Osteoblast (primary cell): ENCODE measurements around the gene TTC27. TPM values are rescaled to one million over a fixed set of nuclear protein-coding genes. Genes with fewer than 3 reads are reported as not detected.
A peak's percentile ranks its signal among the peaks of the same experiment; 100 is the strongest.

ENCODE experiments used
- DNase-seq: peaks from one replicate; pipeline ENCODE4 v3.0.0; 2011; ENCODE audit warnings: low spot score, mixed read lengths; ENCODE audit not compliant: insufficient read length; ENCODE audit errors: missing footprints
- H2AFZ ChIP-seq: 2 replicates; pipeline ENCODE4 v1.6.0; 2011; ENCODE audit warnings: mild to moderate bottlenecking, low read length
- H3K27ac ChIP-seq: 2 replicates; pipeline ENCODE4 v1.5.1; 2011; ENCODE audit warnings: mild to moderate bottlenecking, low read depth, low read length, moderate library complexity
- H3K27me3 ChIP-seq: 2 replicates; pipeline ENCODE4 v1.6.0; 2012; ENCODE audit warnings: mild to moderate bottlenecking, control low read depth, inconsistent platforms, low read length, moderate library complexity; ENCODE audit not compliant: insufficient read depth
- H3K36me3 ChIP-seq: 2 replicates; pipeline ENCODE4 v1.5.1; 2011; ENCODE audit warnings: mild to moderate bottlenecking, low read length, control low read depth, moderate library complexity; ENCODE audit not compliant: insufficient read depth
- H3K4me1 ChIP-seq: 2 replicates; pipeline ENCODE4 v1.5.1; 2011; ENCODE audit warnings: mild to moderate bottlenecking, low read length, control low read depth, moderate library complexity; ENCODE audit not compliant: insufficient read depth
- H3K4me2 ChIP-seq: 2 replicates; pipeline ENCODE4 v1.6.0; 2011; ENCODE audit warnings: mild to moderate bottlenecking, low read length; ENCODE audit not compliant: insufficient read depth
- H3K4me3 ChIP-seq: fragments of 200-600 bp; sonication (generic); 3 replicates; pipeline ENCODE4 v1.5.1; 2012; ENCODE audit warnings: mild to moderate bottlenecking, low read length, inconsistent platforms; ENCODE audit not compliant: insufficient read depth
- H3K79me2 ChIP-seq: 2 replicates; pipeline ENCODE4 v1.6.0; 2012; ENCODE audit warnings: mild to moderate bottlenecking, low read length, control low read depth, inconsistent platforms; ENCODE audit not compliant: insufficient read depth
- H3K9me3 ChIP-seq: 2 replicates; pipeline ENCODE4 v1.5.1; 2011; ENCODE audit warnings: low read depth, low read length, control low read depth
- H4K20me1 ChIP-seq: 2 replicates; pipeline ENCODE4 v1.6.0; 2012; ENCODE audit warnings: mild to moderate bottlenecking, low read length, control low read depth; ENCODE audit not compliant: insufficient read depth
- total RNA-seq: library from RNA; depleted of rRNA; stranded (reverse); fragments of >200 nt; gene quantifications from 2 replicates; pipeline ENCODE4 v1.2.3, GENCODE V29; 2012
- TF ChIP-seq, protein P1 (sequence below): IDR thresholded peaks from 2 replicates; pipeline ENCODE4 v1.5.1; 2011; ENCODE audit warnings: mild to moderate bottlenecking, low read depth, low read length, moderate library complexity; ENCODE audit errors: extremely low read depth

TTC27 gene
- total RNA-seq, 1 donor, result 25.3 TPM

DNA sequence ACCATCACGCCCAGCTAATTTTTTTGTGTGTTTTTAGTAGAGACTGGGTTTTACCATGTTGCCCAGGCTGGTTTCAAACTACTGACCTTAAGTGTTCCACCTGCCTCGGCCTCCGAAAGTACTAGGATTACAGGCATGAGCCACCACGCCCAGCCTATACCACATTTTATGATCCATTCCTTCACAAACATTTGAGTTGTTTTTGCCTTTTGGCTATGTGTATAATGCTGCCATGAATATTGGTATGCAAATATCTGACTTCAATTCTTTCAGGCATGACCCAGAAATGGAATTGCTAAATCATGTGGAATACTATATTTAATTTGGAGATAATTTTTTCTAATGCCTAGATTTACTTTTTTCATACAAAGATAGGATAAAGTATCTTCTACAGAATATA, 68.6 kb downstream of the TTC27 start:
- Histone ChIP-seq H2AFZ (no peak overlapping the region), H3K4me1 (peaks cover 14% of the 10 kb centered on the region), H3K4me3 (no peak overlapping the region), H3K9me3 (no peaks in the 10 kb centered on the region), H3K4me2 (no peak overlapping the region), H3K27me3 (no peaks in the 10 kb centered on the region), H3K79me2 (no peaks in the 10 kb centered on the region), H4K20me1 (peaks cover 4% of the 10 kb centered on the region), H3K36me3 (no peaks in the 10 kb centered on the region), H3K27ac (no peak overlapping the region)
- TF ChIP-seq, protein P1, sequence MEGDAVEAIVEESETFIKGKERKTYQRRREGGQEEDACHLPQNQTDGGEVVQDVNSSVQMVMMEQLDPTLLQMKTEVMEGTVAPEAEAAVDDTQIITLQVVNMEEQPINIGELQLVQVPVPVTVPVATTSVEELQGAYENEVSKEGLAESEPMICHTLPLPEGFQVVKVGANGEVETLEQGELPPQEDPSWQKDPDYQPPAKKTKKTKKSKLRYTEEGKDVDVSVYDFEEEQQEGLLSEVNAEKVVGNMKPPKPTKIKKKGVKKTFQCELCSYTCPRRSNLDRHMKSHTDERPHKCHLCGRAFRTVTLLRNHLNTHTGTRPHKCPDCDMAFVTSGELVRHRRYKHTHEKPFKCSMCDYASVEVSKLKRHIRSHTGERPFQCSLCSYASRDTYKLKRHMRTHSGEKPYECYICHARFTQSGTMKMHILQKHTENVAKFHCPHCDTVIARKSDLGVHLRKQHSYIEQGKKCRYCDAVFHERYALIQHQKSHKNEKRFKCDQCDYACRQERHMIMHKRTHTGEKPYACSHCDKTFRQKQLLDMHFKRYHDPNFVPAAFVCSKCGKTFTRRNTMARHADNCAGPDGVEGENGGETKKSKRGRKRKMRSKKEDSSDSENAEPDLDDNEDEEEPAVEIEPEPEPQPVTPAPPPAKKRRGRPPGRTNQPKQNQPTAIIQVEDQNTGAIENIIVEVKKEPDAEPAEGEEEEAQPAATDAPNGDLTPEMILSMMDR, result no peak
- DNase-seq, result no peak

DNA sequence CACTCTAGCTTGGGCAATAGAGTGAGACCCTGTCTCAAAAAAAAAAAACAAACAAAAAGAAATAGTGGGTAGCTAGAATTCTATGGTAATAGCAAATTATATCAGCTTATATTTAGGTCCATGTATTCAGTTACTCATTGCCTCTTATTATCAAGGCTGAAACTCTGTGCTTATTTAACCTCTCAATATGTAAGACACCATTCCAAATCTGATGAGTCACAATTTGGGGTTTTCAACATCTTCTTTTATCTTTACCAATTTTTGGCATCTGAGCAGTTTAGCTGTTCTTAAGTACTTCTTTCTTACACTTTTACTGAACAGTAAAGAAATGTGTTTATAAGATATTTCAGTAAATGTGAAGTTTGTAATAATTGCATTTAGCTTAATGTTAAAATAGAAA, 69.3 kb downstream of the TTC27 start:
- Histone ChIP-seq H3K4me1 (peaks cover 14% of the 10 kb centered on the region), H3K4me2 (peak overlapping the region; percentile 66), H2AFZ (no peak overlapping the region), H3K9me3 (no peaks in the 10 kb centered on the region), H3K27me3 (no peaks in the 10 kb centered on the region), H4K20me1 (peaks cover 4% of the 10 kb centered on the region), H3K27ac (peak overlapping the region; percentile 24), H3K4me3 (no peak overlapping the region), H3K79me2 (no peaks in the 10 kb centered on the region), H3K36me3 (no peaks in the 10 kb centered on the region)
- TF ChIP-seq, protein P1, result no peak
- DNase-seq, result peak; percentile 90

DNA sequence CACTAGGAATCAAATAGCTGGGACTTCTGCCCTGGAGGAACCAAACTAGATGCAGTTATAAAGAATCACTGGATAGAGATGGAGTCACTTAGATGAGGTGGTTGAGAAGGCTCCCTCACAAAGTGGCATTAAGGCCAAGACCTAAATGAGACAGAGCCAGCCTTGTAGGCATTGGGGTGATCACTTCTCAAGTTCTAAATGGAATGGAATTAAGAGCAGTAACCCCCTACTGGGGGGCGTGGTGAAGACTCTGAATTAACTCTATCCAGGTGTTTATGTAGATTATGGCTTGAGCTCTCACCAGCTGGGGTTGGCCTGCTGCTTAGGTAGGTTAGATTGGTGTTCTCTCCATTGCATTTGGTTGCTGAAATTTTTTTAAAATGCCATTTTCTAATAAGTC, 71.3 kb downstream of the TTC27 start:
- TF ChIP-seq, protein P1, result no peak
- no peaks in the 10 kb centered on the region for H3K9me3 ChIP-seq
- peaks cover 14% of the 10 kb centered on the region for H3K4me1 ChIP-seq
- H3K79me2 ChIP-seq, result no peaks in the 10 kb centered on the region
- no peak overlapping the region for H3K4me3 ChIP-seq
- H3K36me3 ChIP-seq, result no peaks in the 10 kb centered on the region
- H2AFZ ChIP-seq, result no peak overlapping the region
- DNase-seq, result no peak
- no peak overlapping the region for H3K27ac ChIP-seq
- peaks cover 4% of the 10 kb centered on the region for H4K20me1 ChIP-seq
- H3K27me3 ChIP-seq, result no peaks in the 10 kb centered on the region
- H3K4me2 ChIP-seq, result no peak overlapping the region

DNA sequence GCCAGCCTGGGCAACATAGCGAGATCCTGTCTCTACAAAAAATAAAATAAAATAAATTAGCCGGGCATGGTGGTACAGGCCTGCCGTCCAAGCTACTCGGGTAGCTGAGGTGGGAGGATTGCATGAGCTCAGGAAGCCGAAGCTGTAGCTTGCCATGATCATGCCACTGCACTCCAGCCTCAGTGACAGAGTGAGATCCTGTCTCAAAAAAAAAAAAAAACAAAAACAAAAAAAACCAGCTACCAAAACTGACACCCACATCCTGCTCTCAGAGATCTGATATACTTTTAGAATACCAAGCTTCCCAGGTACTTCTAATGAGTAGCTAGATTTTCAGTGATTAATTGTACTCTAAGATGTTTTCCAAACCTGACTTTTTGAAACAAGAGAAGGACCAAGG, 74.0 kb downstream of the TTC27 start:
- no peak overlapping the region for H3K27ac ChIP-seq
- no peak overlapping the region for H3K4me2 ChIP-seq
- H4K20me1 ChIP-seq, result peaks cover 4% of the 10 kb centered on the region
- H3K79me2 ChIP-seq, result no peaks in the 10 kb centered on the region
- H3K4me1 ChIP-seq, result peaks cover 11% of the 10 kb centered on the region
- no peak overlapping the region for H2AFZ ChIP-seq
- TF ChIP-seq, protein P1, result no peak
- H3K36me3 ChIP-seq, result peaks cover 3% of the 10 kb centered on the region
- DNase-seq, result no peak
- no peaks in the 10 kb centered on the region for H3K27me3 ChIP-seq
- no peak overlapping the region for H3K4me3 ChIP-seq
- no peaks in the 10 kb centered on the region for H3K9me3 ChIP-seq
